Nephron progenitor cell (in vitro differentiated cells): Measurements from ENCODE around the gene RPS6KA2.

Experiments used
- DNase-seq: peaks from one replicate; pipeline ENCODE4 v3.0.0; 2021
- H3K27ac Mint-ChIP-seq: 2 replicates; pipeline ENCODE4 v1.8.0; 2021; ENCODE audit warnings: mild to moderate bottlenecking, moderate library complexity, mixed read lengths
- H3K27me3 Mint-ChIP-seq: 2 replicates; pipeline ENCODE4 v1.8.0; 2021; ENCODE audit warnings: mild to moderate bottlenecking, low read depth, mixed read lengths; ENCODE audit not compliant: poor library complexity
- H3K36me3 Mint-ChIP-seq: 2 replicates; pipeline ENCODE4 v1.8.0; 2021; ENCODE audit warnings: low read depth, mixed read lengths
- H3K4me1 Mint-ChIP-seq: 2 replicates; pipeline ENCODE4 v1.8.0; 2021; ENCODE audit warnings: mixed read lengths
- H3K4me3 Mint-ChIP-seq: 2 replicates; pipeline ENCODE4 v1.8.0; 2021; ENCODE audit warnings: mild to moderate bottlenecking, moderate library complexity, mixed read lengths
- H3K9me3 Mint-ChIP-seq: 2 replicates; pipeline ENCODE4 v1.8.0; 2021; ENCODE audit warnings: mild to moderate bottlenecking, moderate library complexity, mixed read lengths
- CTCF ChIP-seq: fragments of 200-600 bp; sonication (generic); IDR thresholded peaks from 2 replicates; pipeline ENCODE4 v1.5.0; 2021; ENCODE audit warnings: antibody characterized with exemption

RPS6KA2 gene

GRCh38 chr6:166546653-166547052 is 80.4 kb downstream of the RPS6KA2 start:
- no peak for DNase-seq
- no peak for TF ChIP-seq CTCF

GRCh38 chr6:166545156-166546034 is 81.7 kb downstream of the RPS6KA2 start:
- peaks cover 5% of the 10 kb centered on the region for H3K36me3 Mint-ChIP-seq
- H3K27ac Mint-ChIP-seq: peak overlapping the region; percentile 53
- no peak for TF ChIP-seq CTCF
- peaks cover 51% of the 10 kb centered on the region for H3K4me1 Mint-ChIP-seq
- peaks cover 3% of the 10 kb centered on the region for H3K27me3 Mint-ChIP-seq
- no peak overlapping the region for H3K4me3 Mint-ChIP-seq
- DNase-seq: no peak
- no peaks in the 10 kb centered on the region for H3K9me3 Mint-ChIP-seq

More at GRCh38 chr6:166546653-166547052, 80.4 kb downstream of the RPS6KA2 start:
- Mint-ChIP-seq H3K36me3 (peaks cover 9% of the 10 kb centered on the region), H3K4me3 (no peak overlapping the region), H3K4me1 (peaks cover 39% of the 10 kb centered on the region), H3K27ac (no peak overlapping the region), H3K27me3 (no peaks in the 10 kb centered on the region), H3K9me3 (no peaks in the 10 kb centered on the region)

- peak overlapping the region; percentile 68 for H3K27ac Mint-ChIP-seq
- no peaks in the 10 kb centered on the region for H3K9me3 Mint-ChIP-seq
- H3K36me3 Mint-ChIP-seq: peaks cover under 1% of the 10 kb centered on the region
- no peak overlapping the region for H3K4me3 Mint-ChIP-seq
- peaks cover 59% of the 10 kb centered on the region for H3K4me1 Mint-ChIP-seq
- no peak for TF ChIP-seq CTCF
- H3K27me3 Mint-ChIP-seq: peaks cover 3% of the 10 kb centered on the region
- no peak for DNase-seq
These were observed 82.8 kb downstream of the RPS6KA2 start for GRCh38 chr6:166544296-166544605.

- Mint-ChIP-seq H3K27ac (peak overlapping the region; percentile 68), H3K9me3 (no peaks in the 10 kb centered on the region)
These were observed 83.3 kb downstream of the RPS6KA2 start for GRCh38 chr6:166543603-166544295.

GRCh38 chr6:166542580-166542912 is 84.5 kb downstream of the RPS6KA2 start:
- DNase-seq: no peak
- no peak overlapping the region for H3K4me3 Mint-ChIP-seq
- no peak for TF ChIP-seq CTCF
- H3K27me3 Mint-ChIP-seq: peaks cover 7% of the 10 kb centered on the region
- H3K9me3 Mint-ChIP-seq: no peaks in the 10 kb centered on the region
- no peak overlapping the region for H3K27ac Mint-ChIP-seq
- H3K4me1 Mint-ChIP-seq: peaks cover 59% of the 10 kb centered on the region
- no peaks in the 10 kb centered on the region for H3K36me3 Mint-ChIP-seq

More at GRCh38 chr6:166543603-166544295, 83.3 kb downstream of the RPS6KA2 start:
- no peaks in the 10 kb centered on the region for H3K36me3 Mint-ChIP-seq
- H3K4me1 Mint-ChIP-seq: peaks cover 59% of the 10 kb centered on the region
- no peak overlapping the region for H3K4me3 Mint-ChIP-seq
- H3K27me3 Mint-ChIP-seq: peaks cover 6% of the 10 kb centered on the region
- no peak for DNase-seq
- no peak for TF ChIP-seq CTCF
